Measurements from ENCODE around the gene PKN2. TPM values are rescaled to one million over a fixed set of nuclear protein-coding genes. Genes with fewer than 3 reads are reported as not detected.

Gene PKN2
- total RNA-seq, 4 donors from 2014 or later, result 14.9 to 18.6 (median 17.0) TPM

- Histone ChIP-seq H3K27me3 (no peaks in the 10 kb centered on the region), H3K4me3 (no peak overlapping the region), H3K4me1 (no peaks in the 10 kb centered on the region), H3K27ac (no peak overlapping the region), H3K9me3 (no peaks in the 10 kb centered on the region), H3K36me3 (peaks cover 0 to 33% of the 10 kb centered on the region in 2 donors)
- ATAC-seq, result no peak
- intact Hi-C loops (cut with DNase I; ENCODE audit: low total_unique reads), result no loop called here
- in situ Hi-C loops (cut with MboI; ENCODE audit: low sequenced_read_pairs in 4 of 4), result no loop called here
- no peak for DNase-seq
- TF ChIP-seq CTCF (IDR thresholded peaks at IDR 0.05 in 4 of 5, conservative IDR thresholded peaks at IDR 0.05 in 1 of 5) (no peak), POLR2A (IDR thresholded peaks at IDR 0.05) (no peak)
These were observed 107.1 kb downstream of the PKN2 start for GRCh38 chr1:88791192-88791591.

GRCh38 chr1:88799491-88799890 is 115.4 kb downstream of the PKN2 start:
- Histone ChIP-seq H3K9me3 (no peaks in the 10 kb centered on the region), H3K27ac (no peak overlapping the region), H3K27me3 (no peaks in the 10 kb centered on the region), H3K36me3 (peaks cover 0 to 4% of the 10 kb centered on the region in 2 donors), H3K4me3 (no peak overlapping the region), H3K4me1 (no peaks in the 10 kb centered on the region)
- intact Hi-C loops (cut with DNase I; ENCODE audit: low total_unique reads), result no loop called here
- TF ChIP-seq POLR2A (IDR thresholded peaks at IDR 0.05), result no peak
- TF ChIP-seq CTCF (IDR thresholded peaks at IDR 0.05 in 4 of 5, conservative IDR thresholded peaks at IDR 0.05 in 1 of 5), result no peak
- no peak for DNase-seq
- in situ Hi-C loops (cut with MboI; ENCODE audit: low sequenced_read_pairs in 4 of 4), result no loop called here
- no peak for ATAC-seq

- Histone ChIP-seq H3K4me1 (no peaks in the 10 kb centered on the region), H3K27ac (no peak overlapping the region), H3K36me3 (peaks cover 0 to 14% of the 10 kb centered on the region in 2 donors), H3K9me3 (no peaks in the 10 kb centered on the region), H3K4me3 (no peak overlapping the region), H3K27me3 (no peaks in the 10 kb centered on the region)
- intact Hi-C loops (cut with DNase I; ENCODE audit: low total_unique reads), result loop anchor here (5.0 kb wide), 1 partner anchor 77 kb away; no protein-coding TSS in a partner anchor
- no peak for TF ChIP-seq POLR2A (IDR thresholded peaks at IDR 0.05)
- peak in 4 of 5 experiments; percentile 28 to 64 (median 45) for TF ChIP-seq CTCF (IDR thresholded peaks at IDR 0.05 in 4 of 5, conservative IDR thresholded peaks at IDR 0.05 in 1 of 5)
- in situ Hi-C loops (cut with MboI; ENCODE audit: low sequenced_read_pairs in 4 of 4), result loop anchor here in 1 of 4 donors (10.0 kb wide), 1 partner anchor 74 kb away; no protein-coding TSS in a partner anchor
- ATAC-seq, result peak in 1 of 2 donors; percentile 66
- DNase-seq, result no peak
These were observed 116.4 kb downstream of the PKN2 start for GRCh38 chr1:88800382-88801051.

- no peaks in the 10 kb centered on the region for H3K4me1 ChIP-seq
- no peaks in the 10 kb centered on the region for H3K9me3 ChIP-seq
- no peak for ATAC-seq
- no peak for TF ChIP-seq CTCF (IDR thresholded peaks at IDR 0.05 in 4 of 5, conservative IDR thresholded peaks at IDR 0.05 in 1 of 5)
- TF ChIP-seq POLR2A (IDR thresholded peaks at IDR 0.05), result no peak
- in situ Hi-C loops (cut with MboI; ENCODE audit: low sequenced_read_pairs in 4 of 4), result loop anchor here in 1 of 4 donors (10.0 kb wide), 1 partner anchor 73 kb away; no protein-coding TSS in a partner anchor
- H3K27ac ChIP-seq, result no peak overlapping the region
- no peak for DNase-seq
- intact Hi-C loops (cut with DNase I; ENCODE audit: low total_unique reads), result loop anchor here (5.0 kb wide), 1 partner anchor 76 kb away; no protein-coding TSS in a partner anchor
- no peak overlapping the region for H3K4me3 ChIP-seq
- H3K36me3 ChIP-seq, result peaks cover 0 to 24% of the 10 kb centered on the region in 2 donors
- no peaks in the 10 kb centered on the region for H3K27me3 ChIP-seq
These were observed 117.6 kb downstream of the PKN2 start for GRCh38 chr1:88801575-88802208.

Data from gastrocnemius medialis (tissue), 4 donors.